Lower leg skin (tissue), 4 donors: ENCODE measurements around the gene NTPCR. TPM values are rescaled to one million over a fixed set of nuclear protein-coding genes. Genes with fewer than 3 reads are reported as not detected.

Source experiments
- DNase-seq, 2 donors: peaks; one replicate each; pipeline ENCODE4 v3.0.0-alpha.2; 2019; ENCODE audit warnings: low spot score in 2 of 2
- H3K4me3 ChIP-seq: fragments of 200-600 bp; sonication (generic); 2 replicates; pipeline ENCODE4 v1.5.1; 2017; ENCODE audit warnings: mild to moderate bottlenecking, low read depth; ENCODE audit not compliant: poor library complexity, severe bottlenecking
- CTCF ChIP-seq, 3 donors: fragments of 450-650 bp; IDR thresholded peaks; one replicate each; pipeline ENCODE4 v1.5.1; 2016; ENCODE audit warnings: antibody characterized with exemption in 3 of 3, mild to moderate bottlenecking in 3 of 3, moderate library complexity in 2 of 3
- POLR2A ChIP-seq, 2 donors: fragments of 450-650 bp; IDR thresholded peaks; one replicate each; pipeline ENCODE4 v1.6.1; 2016 to 2017; ENCODE audit warnings: antibody characterized with exemption in 2 of 2, mild to moderate bottlenecking in 1 of 2, moderate library complexity in 1 of 2
- WGBS, 2 donors: methylation state at CpG; one replicate each; pipeline ENCODE4 v1.1.5; 2018; 5-methylcytosine and 5-hydroxymethylcytosine counted together
- intact Hi-C: fragments of 100-400 bp; cut with DNase I; formaldehyde crosslinking; loops from one replicate; pipeline ENCODE4 v1.15.0; 2023; ENCODE audit warnings: low total_unique reads
- total RNA-seq, 4 donors: library from RNA; depleted of rRNA; stranded (reverse); fragments of >200 nt; gene quantifications; one replicate each; pipeline ENCODE4 v1.1.0, GENCODE V29; 2016

The NTPCR gene
- 10 to 100 TPM; 17.8 to 28.5 (median 21.8) TPM for total RNA-seq

GRCh38 chr1:232950197-232951176 is at the start of gene NTPCR:
Gene NTPCR (plus strand): TSS chr1:232950611. CDS start chr1:232950711, 100 bp downstream.
- WGBS, 2 donors = 1 to 2% methylated on average over 49 to 55 of the region's 56 CpGs
- intact Hi-C loops = loop anchor here (10.0 kb wide), 1 partner anchor 306 kb away; no protein-coding TSS in a partner anchor
- peak within 1 kb of the TSS; percentile 91 for H3K4me3 ChIP-seq
- TF ChIP-seq POLR2A (IDR thresholded peaks at IDR 0.05) = no peak
- no peak for TF ChIP-seq CTCF (IDR thresholded peaks at IDR 0.05)
- peak; percentile 89 to 98 for DNase-seq

GRCh38 chr1:232900818-232901217 is 49.6 kb upstream of the NTPCR start:
- H3K4me3 ChIP-seq = no peak overlapping the region
- intact Hi-C loops = no loop called here
- TF ChIP-seq POLR2A (IDR thresholded peaks at IDR 0.05) (no peak), CTCF (IDR thresholded peaks at IDR 0.05) (no peak)
- WGBS, 2 donors = 49 to 55% methylated on average over 10 of the region's 10 CpGs
- no peak for DNase-seq

- no peak overlapping the region for H3K4me3 ChIP-seq
- TF ChIP-seq POLR2A (IDR thresholded peaks at IDR 0.05) (no peak), CTCF (IDR thresholded peaks at IDR 0.05) (no peak)
- 49 to 60% methylated on average over 4 of the region's 4 CpGs for WGBS, 2 donors
- no peak for DNase-seq
- intact Hi-C loops = no loop called here
Measured at GRCh38 chr1:232901255-232901654, 49.2 kb upstream of the NTPCR start.

GRCh38 chr1:232902774-232903350 is 47.5 kb upstream of the NTPCR start:
- no peak for TF ChIP-seq POLR2A (IDR thresholded peaks at IDR 0.05)
- no peak for TF ChIP-seq CTCF (IDR thresholded peaks at IDR 0.05)
- DNase-seq = no peak
- intact Hi-C loops = no loop called here
- H3K4me3 ChIP-seq = no peak overlapping the region
- 39 to 50% methylated on average over 4 of the region's 4 CpGs for WGBS, 2 donors

GRCh38 chr1:232904131-232904530 is 46.3 kb upstream of the NTPCR start:
- WGBS, 2 donors = 85 to 89% methylated on average over 4 of the region's 4 CpGs
- intact Hi-C loops = no loop called here
- DNase-seq = no peak
- TF ChIP-seq CTCF (IDR thresholded peaks at IDR 0.05) = no peak
- TF ChIP-seq POLR2A (IDR thresholded peaks at IDR 0.05) = no peak
- H3K4me3 ChIP-seq = no peak overlapping the region
